Fibroblast of skin of left quadriceps (primary cell): Measurements from ENCODE around the gene FBXO11.

ENCODE experiments used
- DNase-seq, 2 experiments: peaks; one replicate each; pipeline ENCODE4 v3.0.0-alpha.2; 2013; ENCODE audit warnings: low read depth in 2 of 2

FBXO11 gene

GRCh38 chr2:47784352-47784851 lies 121.9 kb downstream of the FBXO11 start:
- no peak for DNase-seq

GRCh38 chr2:47783486-47784351 lies 122.6 kb downstream of the FBXO11 start:
- DNase-seq: peak in 1 of 2 experiments; percentile 20

- DNase-seq: peak; percentile 81
Observed at GRCh38 chr2:47782671-47783485, 123.4 kb downstream of the FBXO11 start, which contains the start of gene MSH6. MSH6 (plus strand) TSS chr2:47783145; CDS start chr2:47783234, 89 bp downstream.

- DNase-seq: no peak
Observed at GRCh38 chr2:47782381-47782670, 124.0 kb downstream of the FBXO11 start.

- no peak for DNase-seq
Observed at GRCh38 chr2:47779426-47779790, 126.9 kb downstream of the FBXO11 start.

GRCh38 chr2:47778698-47779425 lies 127.4 kb downstream of the FBXO11 start:
- no peak for DNase-seq

- DNase-seq: no peak
Observed at GRCh38 chr2:47777277-47777937, 128.9 kb downstream of the FBXO11 start.

- DNase-seq: no peak
Observed at GRCh38 chr2:47774567-47774966, 131.7 kb downstream of the FBXO11 start.

- no peak for DNase-seq
Observed at GRCh38 chr2:47772343-47772742, 134.0 kb downstream of the FBXO11 start.

GRCh38 chr2:47771211-47771610 lies 135.1 kb downstream of the FBXO11 start:
- peak; percentile 36 to 40 for DNase-seq

GRCh38 chr2:47769318-47769717 lies 137.0 kb downstream of the FBXO11 start:
- no peak for DNase-seq

GRCh38 chr2:47767880-47768609 lies 138.3 kb downstream of the FBXO11 start:
- DNase-seq: no peak

- DNase-seq: no peak
Observed at GRCh38 chr2:47767497-47767844, 138.8 kb downstream of the FBXO11 start.

GRCh38 chr2:47751856-47752414 lies 154.4 kb downstream of the FBXO11 start:
- DNase-seq: no peak

- no peak for DNase-seq
Observed at GRCh38 chr2:47747878-47748277, 158.4 kb downstream of the FBXO11 start.

- DNase-seq: no peak
Observed at GRCh38 chr2:47744074-47744473, 162.2 kb downstream of the FBXO11 start.

GRCh38 chr2:47741637-47742036 lies 164.7 kb downstream of the FBXO11 start:
- DNase-seq: no peak

- no peak for DNase-seq
Observed at GRCh38 chr2:47741101-47741500, 165.2 kb downstream of the FBXO11 start.
